GM12801 (cell line): ENCODE measurements around the gene BRMS1.

Source experiments
- CTCF ChIP-seq: IDR thresholded peaks from one replicate; pipeline ENCODE4 v1.5.1; 2011; ENCODE audit warnings: control low read depth; ENCODE audit not compliant: insufficient read length; ENCODE audit errors: extremely low read depth

The BRMS1 gene

GRCh38 chr11:66324664-66325063 lies 20.2 kb downstream of the BRMS1 start:
- TF ChIP-seq CTCF = no peak

- TF ChIP-seq CTCF = no peak
These were observed 21.2 kb downstream of the BRMS1 start for GRCh38 chr11:66323684-66324083.

GRCh38 chr11:66322732-66323427 lies 22.0 kb downstream of the BRMS1 start:
- TF ChIP-seq CTCF = no peak

GRCh38 chr11:66321606-66322005 lies 23.3 kb downstream of the BRMS1 start:
- no peak for TF ChIP-seq CTCF

- TF ChIP-seq CTCF = no peak
These were observed 26.3 kb downstream of the BRMS1 start for GRCh38 chr11:66318600-66318970.

- TF ChIP-seq CTCF = no peak
These were observed 26.9 kb downstream of the BRMS1 start for GRCh38 chr11:66317723-66318599.

GRCh38 chr11:66317322-66317722 lies 27.6 kb downstream of the BRMS1 start:
- no peak for TF ChIP-seq CTCF
